NCI-H2029 treated with DMSO at 0.1 percent for 48 hours (cell line): ENCODE data around the gene PATE4.

Experiments
- DNase-seq: peaks from one replicate; lab custom pipeline; 2025; lab: John Stamatoyannopoulos, UW

The PATE4 gene

GRCh38 chr11:125887373-125888324 is 54.5 kb downstream of the PATE4 start, which contains the start of gene HYLS1:
Gene HYLS1 (plus strand): TSS chr11:125887668. CDS start chr11:125899369, 11,701 bp downstream.
- DNase-seq = peak; percentile 96
